Hematopoietic multipotent progenitor cell treated with erythropoietin and hydrocortisone succinate and interleukin-3 and kit ligand, for 15 days (in vitro differentiated cells): ENCODE measurements around the gene TNFRSF6B.
"Not testable (repeated sequence)": the region's sequence is repeated elsewhere in the genome, so short reads cannot be mapped to it uniquely, and the experiment has no call there.

Experiments
- DNase-seq: peaks from one replicate; pipeline ENCODE4 v3.0.0-alpha.2; 2015; ENCODE audit warnings: low spot score

TNFRSF6B gene

GRCh38 chr20:63662813-63663189, 33.7 kb upstream of the TNFRSF6B start:
- DNase-seq = no peak

GRCh38 chr20:63663332-63664066, 33.0 kb upstream of the TNFRSF6B start:
- no peak for DNase-seq

GRCh38 chr20:63664143-63664851, 32.2 kb upstream of the TNFRSF6B start:
- no peak for DNase-seq

GRCh38 chr20:63664861-63665594, 31.4 kb upstream of the TNFRSF6B start:
- no peak for DNase-seq

GRCh38 chr20:63665708-63666107, 30.7 kb upstream of the TNFRSF6B start:
- DNase-seq = no peak

- no peak for DNase-seq
These were observed 28.6 kb upstream of the TNFRSF6B start for GRCh38 chr20:63667858-63668257.

GRCh38 chr20:63668351-63668750, 28.1 kb upstream of the TNFRSF6B start:
- no peak for DNase-seq

- DNase-seq = not testable (repeated sequence)
These were observed 24.8 kb upstream of the TNFRSF6B start for GRCh38 chr20:63671695-63672094.

- no peak for DNase-seq
These were observed 23.8 kb upstream of the TNFRSF6B start for GRCh38 chr20:63672666-63673065.

GRCh38 chr20:63673951-63674350, 22.5 kb upstream of the TNFRSF6B start:
- no peak for DNase-seq

GRCh38 chr20:63675681-63676368, 20.6 kb upstream of the TNFRSF6B start:
- DNase-seq = no peak

GRCh38 chr20:63678071-63678470, 18.4 kb upstream of the TNFRSF6B start:
- no peak for DNase-seq

GRCh38 chr20:63678667-63679465, 17.6 kb upstream of the TNFRSF6B start:
- no peak for DNase-seq

- DNase-seq = no peak
These were observed 16.6 kb upstream of the TNFRSF6B start for GRCh38 chr20:63679799-63680305.

- DNase-seq = no peak
These were observed 16.0 kb upstream of the TNFRSF6B start for GRCh38 chr20:63680427-63680826.

GRCh38 chr20:63680857-63681608, 15.4 kb upstream of the TNFRSF6B start:
- DNase-seq = no peak

GRCh38 chr20:63681609-63682142, 14.8 kb upstream of the TNFRSF6B start:
- DNase-seq = no peak

- no peak for DNase-seq
These were observed 13.9 kb upstream of the TNFRSF6B start for GRCh38 chr20:63682384-63683139.

- DNase-seq = no peak
These were observed 11.0 kb upstream of the TNFRSF6B start for GRCh38 chr20:63685269-63686026.
